Measurements from ENCODE around the gene CPVL. TPM values are rescaled to one million over a fixed set of nuclear protein-coding genes. Genes with fewer than 3 reads are reported as not detected.
A peak's percentile ranks its signal among the peaks of the same experiment; 100 is the strongest.

CPVL gene
- total and polyA plus RNA-seq, 2 of the 4 experiments (the other 2 are of a cell fraction): not detected

DNA sequence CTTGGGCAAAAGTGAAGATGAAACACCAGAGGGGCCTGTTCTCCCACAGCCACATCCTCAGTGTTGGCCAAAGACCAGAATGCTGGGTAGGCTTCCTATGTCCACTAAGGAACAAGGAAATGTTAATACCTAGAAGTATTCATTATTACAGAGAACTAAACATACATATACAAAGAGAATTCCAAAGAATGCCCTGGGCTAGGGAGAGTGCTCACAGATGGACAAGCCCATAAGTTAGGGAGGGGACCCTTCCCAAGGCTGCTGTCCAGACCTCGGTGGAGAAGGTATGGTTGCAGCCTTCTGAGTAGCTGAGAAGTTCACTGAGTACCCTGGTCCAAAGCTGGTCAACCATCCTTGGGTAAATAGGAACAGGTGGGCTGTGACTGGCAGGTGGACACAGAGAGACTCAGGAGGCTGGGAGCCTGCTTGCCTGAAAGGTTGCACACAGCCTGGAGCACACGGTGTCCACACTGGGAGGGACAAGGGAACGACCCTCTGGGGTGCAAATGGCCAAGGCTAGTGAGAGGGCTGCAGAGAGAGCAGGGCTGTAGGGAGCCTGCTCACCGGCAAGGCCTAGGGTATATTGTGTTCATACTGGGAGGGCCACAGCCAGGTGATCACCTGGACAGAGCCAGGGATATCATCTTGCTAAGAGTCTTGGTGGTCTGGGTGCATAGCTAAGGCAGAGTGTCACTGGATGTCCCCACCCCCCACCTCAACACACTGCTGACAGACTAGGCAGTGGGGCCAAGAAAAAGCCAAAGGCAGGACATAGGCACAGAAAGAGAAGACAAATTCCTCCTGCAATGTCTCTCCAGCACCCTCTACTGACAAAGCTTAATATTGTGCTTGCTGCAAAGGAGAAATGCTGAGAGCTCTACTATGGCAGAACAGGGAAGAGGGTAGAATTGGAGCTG lies 40.3 kb downstream of the CPVL start:
- POLR2A ChIA-PET (ENCODE audit: unreplicated experiment): no interaction called here

More for the DNA sequence above, 40.3 kb downstream of the CPVL start:
- intact Hi-C loops (cut with micrococcal nuclease): loop anchor here (1.0 to 10.0 kb wide), 5 partner anchors 179 to 1911 kb away; no protein-coding TSS in a partner anchor
- H3K4me3 ChIP-seq (ENCODE audit: insufficient read depth, low read depth, low read length): no peak overlapping the region
- DNase-seq (peak; percentile 60), ATAC-seq (ENCODE audit: low read depth) (peak; percentile 97)
- H3K9me3 ChIP-seq (ENCODE audit: control insufficient read depth, insufficient read depth, low read length): no peaks in the 10 kb centered on the region
- H4K20me1 ChIP-seq (ENCODE audit: insufficient read depth, low read length): no peaks in the 10 kb centered on the region
- no peak overlapping the region for H2AFZ ChIP-seq (replicated peaks; ENCODE audit: low read length, poor library complexity)
- dilution Hi-C loops (cut with HindIII; ENCODE audit: low sequenced_read_pairs, unreplicated experiment): no loop called here
- H4K91ac ChIP-seq (ENCODE audit: insufficient read depth, low read depth, low read length): no peak overlapping the region
- no peak overlapping the region for H3K27ac ChIP-seq (ENCODE audit: insufficient read depth, low read length)
- H2BK15ac ChIP-seq (ENCODE audit: low read depth, low read length): no peak overlapping the region
- no peaks in the 10 kb centered on the region for H3K4me1 ChIP-seq (ENCODE audit: control insufficient read depth, insufficient read depth, low read length)
- no peak overlapping the region for H2AK5ac ChIP-seq (ENCODE audit: low read depth, low read length)
- CTCF ChIA-PET: interaction anchor here (0.7 to 2.2 kb wide), 11 partner anchors 12 to 303 kb away, joined by 3 to 36 read pairs (median 5); no protein-coding TSS in a partner anchor
- no peak overlapping the region for H2BK5ac ChIP-seq (ENCODE audit: low read depth, low read length, poor library complexity, severe bottlenecking)
- H3K18ac ChIP-seq (ENCODE audit: low read depth, low read length): no peak overlapping the region
- H2BK20ac ChIP-seq (ENCODE audit: low read depth, low read length): no peak overlapping the region
- no peak overlapping the region for H3K4ac ChIP-seq (ENCODE audit: low read depth, low read length)
- in situ Hi-C loops (cut with MboI; ENCODE audit: low sequenced_read_pairs): loop anchor here (10.0 to 25.0 kb wide), 3 partner anchors 299 to 819 kb away; no protein-coding TSS in a partner anchor
- BruUV-seq (replicated peaks): no TSS peak
- H3K14ac ChIP-seq (replicated peaks; ENCODE audit: low read depth, low read length): no peak overlapping the region
- no peaks in the 10 kb centered on the region for H3K79me1 ChIP-seq (ENCODE audit: low read depth in 1 of 2, low read length in 2 of 2)
- TF ChIP-seq, protein P1, sequence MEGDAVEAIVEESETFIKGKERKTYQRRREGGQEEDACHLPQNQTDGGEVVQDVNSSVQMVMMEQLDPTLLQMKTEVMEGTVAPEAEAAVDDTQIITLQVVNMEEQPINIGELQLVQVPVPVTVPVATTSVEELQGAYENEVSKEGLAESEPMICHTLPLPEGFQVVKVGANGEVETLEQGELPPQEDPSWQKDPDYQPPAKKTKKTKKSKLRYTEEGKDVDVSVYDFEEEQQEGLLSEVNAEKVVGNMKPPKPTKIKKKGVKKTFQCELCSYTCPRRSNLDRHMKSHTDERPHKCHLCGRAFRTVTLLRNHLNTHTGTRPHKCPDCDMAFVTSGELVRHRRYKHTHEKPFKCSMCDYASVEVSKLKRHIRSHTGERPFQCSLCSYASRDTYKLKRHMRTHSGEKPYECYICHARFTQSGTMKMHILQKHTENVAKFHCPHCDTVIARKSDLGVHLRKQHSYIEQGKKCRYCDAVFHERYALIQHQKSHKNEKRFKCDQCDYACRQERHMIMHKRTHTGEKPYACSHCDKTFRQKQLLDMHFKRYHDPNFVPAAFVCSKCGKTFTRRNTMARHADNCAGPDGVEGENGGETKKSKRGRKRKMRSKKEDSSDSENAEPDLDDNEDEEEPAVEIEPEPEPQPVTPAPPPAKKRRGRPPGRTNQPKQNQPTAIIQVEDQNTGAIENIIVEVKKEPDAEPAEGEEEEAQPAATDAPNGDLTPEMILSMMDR (conservative IDR thresholded peaks at IDR 0.05; ENCODE audit: low read depth, low read length): peak; percentile 87
- TF ChIP-seq RFX5 (IDR thresholded peaks at IDR 0.05; ENCODE audit: low read depth, low read length) (no peak), FOS (IDR thresholded peaks at IDR 0.05; ENCODE audit: low read depth, low read length) (no peak), BHLHE40 (IDR thresholded peaks at IDR 0.05; ENCODE audit: low read depth, low read length) (no peak), RAD21 (IDR thresholded peaks at IDR 0.05; ENCODE audit: low read length) (peak; percentile 79), SMC3 (IDR thresholded peaks at IDR 0.05; ENCODE audit: low read depth, low read length) (peak; percentile 77), MAZ (IDR thresholded peaks at IDR 0.05; ENCODE audit: borderline replicate concordance, low read depth, low read length) (no peak)
- no peaks in the 10 kb centered on the region for H3K36me3 ChIP-seq (ENCODE audit: control insufficient read depth, insufficient read depth, low read length)
- H3K4me2 ChIP-seq (ENCODE audit: low read depth, low read length): no peak overlapping the region
- no peak overlapping the region for H3K9ac ChIP-seq (ENCODE audit: low read depth, low read length)
- no peaks in the 10 kb centered on the region for H3K9me1 ChIP-seq (ENCODE audit: insufficient read depth, low read length)
- no peak overlapping the region for H4K5ac ChIP-seq (ENCODE audit: low read depth, low read length)
- no peak overlapping the region for H3K56ac ChIP-seq (ENCODE audit: extremely low read depth, insufficient read depth, low read length)
- no peak overlapping the region for H2BK120ac ChIP-seq (ENCODE audit: low read depth, low read length)
- peaks cover 7% of the 10 kb centered on the region for H3K27me3 ChIP-seq (ENCODE audit: control insufficient read depth, insufficient read depth, low read length)
- H2AK9ac ChIP-seq (replicated peaks; ENCODE audit: low read depth, low read length, poor library complexity): no peak overlapping the region
- H3K23ac ChIP-seq (ENCODE audit: low read depth, low read length): no peak overlapping the region
- H4K8ac ChIP-seq (ENCODE audit: low read depth in 2 of 2, low read length in 2 of 2): no peak overlapping the region
- WGBS, 2 experiments (ENCODE audit: extremely low coverage in 2 of 2, insufficient read length in 1 of 2): no CpG with 5 or more reads among the region's 4 CpGs

All from IMR-90 (cell line).